Neuron (in vitro differentiated cells): ENCODE results near the gene PI16.

Source experiments
- H2AFZ ChIP-seq: one replicate; pipeline ENCODE4 v1.6.1; 2013; ENCODE audit warnings: low read depth, mild to moderate bottlenecking, inconsistent platforms, low read length, moderate library complexity
- H3K27me3 ChIP-seq: one replicate; pipeline ENCODE4 v1.6.1; 2013; ENCODE audit warnings: low read length; ENCODE audit not compliant: insufficient read depth
- H3K36me3 ChIP-seq: one replicate; pipeline ENCODE4 v1.6.1; 2013; ENCODE audit warnings: low read length; ENCODE audit not compliant: insufficient read depth
- H3K4me1 ChIP-seq: one replicate; pipeline ENCODE4 v1.6.1; 2013; ENCODE audit warnings: low read length; ENCODE audit not compliant: insufficient read depth
- H3K4me3 ChIP-seq: 2 replicates; pipeline ENCODE4 v1.5.1; 2013; ENCODE audit warnings: mild to moderate bottlenecking, low read length, moderate library complexity
- H3K9me3 ChIP-seq: one replicate; pipeline ENCODE4 v1.6.1; 2013; ENCODE audit warnings: low read length

Gene PI16

GRCh38 chr6:36976931-36977330, 22.4 kb downstream of the PI16 start:
- Histone ChIP-seq H2AFZ (no peak overlapping the region), H3K4me3 (no peak overlapping the region), H3K27me3 (no peaks in the 10 kb centered on the region), H3K36me3 (peaks cover 70% of the 10 kb centered on the region), H3K9me3 (no peaks in the 10 kb centered on the region), H3K4me1 (no peaks in the 10 kb centered on the region)

DNA sequence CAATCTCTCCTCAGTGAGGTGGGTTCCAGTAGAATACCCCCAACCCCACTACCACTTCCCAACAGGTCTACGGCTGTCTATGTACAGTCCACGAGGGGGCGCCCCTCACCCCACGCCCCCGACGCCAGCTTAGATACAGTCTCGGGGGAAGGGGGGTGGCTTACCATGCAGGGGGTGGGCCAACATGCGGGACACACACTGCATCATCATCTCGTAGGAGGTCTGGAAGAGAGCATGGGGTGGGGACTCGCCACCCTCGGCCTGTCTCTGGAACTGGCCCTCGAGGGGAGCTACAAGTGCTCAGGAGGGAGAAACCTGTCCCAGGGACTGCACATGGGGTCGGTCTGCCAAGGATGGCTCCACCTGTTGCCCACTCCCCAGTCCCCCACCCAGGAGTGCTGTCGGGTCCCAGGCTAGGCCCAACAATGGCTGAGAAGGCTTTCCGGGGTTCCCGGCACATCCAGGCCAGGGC, 23.0 kb downstream of the PI16 start:
- peaks cover 64% of the 10 kb centered on the region for H3K36me3 ChIP-seq
- no peaks in the 10 kb centered on the region for H3K27me3 ChIP-seq
- no peak overlapping the region for H3K4me3 ChIP-seq
- no peaks in the 10 kb centered on the region for H3K9me3 ChIP-seq
- H3K4me1 ChIP-seq, result no peaks in the 10 kb centered on the region
- H2AFZ ChIP-seq, result no peak overlapping the region

DNA sequence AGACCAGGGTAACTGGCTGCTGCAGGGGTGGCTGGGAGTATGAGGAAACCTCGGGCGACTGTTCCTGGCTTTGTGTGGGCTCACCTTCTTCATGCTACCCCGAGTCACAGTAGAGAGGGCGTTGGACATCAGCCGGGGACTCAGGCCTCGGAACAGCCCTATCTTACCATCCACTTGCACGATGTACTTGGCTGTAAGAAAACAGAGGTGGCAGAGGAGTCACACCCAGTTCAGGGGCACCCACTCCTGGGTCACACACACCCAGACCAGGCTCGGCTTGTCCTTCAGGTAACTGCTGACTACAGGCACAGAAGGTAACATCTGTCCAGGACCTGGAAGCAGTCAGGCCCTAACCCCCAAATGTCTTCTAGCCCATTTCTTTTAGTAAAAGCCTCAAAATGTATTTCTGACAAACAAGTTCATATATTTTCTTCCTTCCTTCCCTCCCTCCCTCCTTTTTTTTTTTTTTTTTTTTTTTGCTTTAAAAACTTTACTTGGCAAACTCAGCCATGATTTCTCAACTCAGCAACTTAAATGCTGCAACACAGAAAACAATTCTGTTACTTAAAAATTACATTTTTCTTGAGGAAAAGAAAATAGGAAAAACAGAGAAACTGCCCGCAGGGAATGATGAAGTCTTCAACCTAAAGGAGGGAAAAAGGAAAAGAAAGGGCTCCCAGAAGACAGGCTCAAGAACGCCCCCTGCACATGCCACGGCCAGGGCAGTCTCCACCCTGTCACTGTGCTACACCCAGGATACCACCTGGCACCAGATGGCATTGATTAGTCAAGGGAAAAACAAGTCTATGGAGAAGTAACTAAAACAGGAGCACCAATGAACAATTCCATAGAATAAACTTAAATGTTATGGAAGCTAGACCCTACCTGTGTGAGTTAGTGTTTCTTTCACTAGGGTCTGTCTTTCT, 24.1 kb downstream of the PI16 start:
- H3K27me3 ChIP-seq, result no peaks in the 10 kb centered on the region
- H3K4me1 ChIP-seq, result no peaks in the 10 kb centered on the region
- H3K4me3 ChIP-seq, result no peak overlapping the region
- H2AFZ ChIP-seq, result no peak overlapping the region
- H3K36me3 ChIP-seq, result peaks cover 53% of the 10 kb centered on the region
- no peaks in the 10 kb centered on the region for H3K9me3 ChIP-seq

GRCh38 chr6:36979347-36979742, 24.8 kb downstream of the PI16 start:
- Histone ChIP-seq H3K4me3 (no peak overlapping the region), H3K4me1 (peaks cover 5% of the 10 kb centered on the region), H3K27me3 (no peaks in the 10 kb centered on the region), H3K9me3 (no peaks in the 10 kb centered on the region), H3K36me3 (peaks cover 48% of the 10 kb centered on the region), H2AFZ (no peak overlapping the region)

- Histone ChIP-seq H3K4me1 (peaks cover 11% of the 10 kb centered on the region), H3K36me3 (peaks cover 40% of the 10 kb centered on the region), H3K4me3 (no peak overlapping the region), H3K27me3 (no peaks in the 10 kb centered on the region), H2AFZ (no peak overlapping the region), H3K9me3 (no peaks in the 10 kb centered on the region)
Observed at GRCh38 chr6:36980129-36980528, 25.6 kb downstream of the PI16 start.

DNA sequence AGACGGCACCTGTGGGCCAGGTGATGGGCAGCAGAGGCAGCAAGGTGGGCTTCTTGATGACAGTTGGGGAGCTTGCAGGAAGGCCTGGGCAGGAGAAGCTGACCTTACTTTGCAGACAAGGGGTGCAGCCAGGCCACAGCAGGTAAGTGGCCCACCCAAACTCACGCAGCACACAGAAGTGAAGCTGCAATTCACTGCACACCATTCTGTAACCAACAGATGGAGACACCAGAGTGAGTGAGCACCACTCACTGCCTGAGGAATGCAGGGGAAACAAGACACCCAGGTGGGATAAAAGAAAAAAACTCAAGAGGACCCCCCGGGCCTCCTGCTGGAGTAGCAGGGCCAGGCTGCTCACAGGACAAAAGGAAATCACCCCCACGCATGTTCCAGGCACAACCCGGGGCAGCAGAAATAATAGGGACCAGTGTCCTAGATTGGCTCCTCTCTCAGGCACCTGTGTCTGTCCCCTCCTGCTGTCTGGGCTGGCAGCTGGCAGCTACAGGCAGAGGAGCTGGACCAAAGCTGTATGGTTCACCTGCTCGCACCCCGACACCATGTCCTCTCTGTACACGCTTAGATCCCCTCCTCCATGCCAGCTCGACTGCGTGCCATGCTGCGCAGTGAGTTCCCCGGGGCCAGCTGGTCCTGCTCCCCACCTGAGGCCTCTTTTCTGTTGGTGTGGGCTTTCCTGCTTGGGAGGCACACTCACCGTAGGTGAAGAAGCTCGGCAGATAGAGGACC, 26.5 kb downstream of the PI16 start:
- Histone ChIP-seq H2AFZ (no peak overlapping the region), H3K9me3 (no peaks in the 10 kb centered on the region), H3K4me1 (peaks cover 11% of the 10 kb centered on the region), H3K36me3 (peaks cover 31% of the 10 kb centered on the region), H3K27me3 (no peaks in the 10 kb centered on the region), H3K4me3 (no peak overlapping the region)

- H3K27me3 ChIP-seq, result no peaks in the 10 kb centered on the region
- H3K4me3 ChIP-seq, result no peak overlapping the region
- no peak overlapping the region for H2AFZ ChIP-seq
- no peaks in the 10 kb centered on the region for H3K9me3 ChIP-seq
- peaks cover 21% of the 10 kb centered on the region for H3K4me1 ChIP-seq
- peaks cover 6% of the 10 kb centered on the region for H3K36me3 ChIP-seq
Observed at GRCh38 chr6:36983538-36983937, 29.0 kb downstream of the PI16 start.

DNA sequence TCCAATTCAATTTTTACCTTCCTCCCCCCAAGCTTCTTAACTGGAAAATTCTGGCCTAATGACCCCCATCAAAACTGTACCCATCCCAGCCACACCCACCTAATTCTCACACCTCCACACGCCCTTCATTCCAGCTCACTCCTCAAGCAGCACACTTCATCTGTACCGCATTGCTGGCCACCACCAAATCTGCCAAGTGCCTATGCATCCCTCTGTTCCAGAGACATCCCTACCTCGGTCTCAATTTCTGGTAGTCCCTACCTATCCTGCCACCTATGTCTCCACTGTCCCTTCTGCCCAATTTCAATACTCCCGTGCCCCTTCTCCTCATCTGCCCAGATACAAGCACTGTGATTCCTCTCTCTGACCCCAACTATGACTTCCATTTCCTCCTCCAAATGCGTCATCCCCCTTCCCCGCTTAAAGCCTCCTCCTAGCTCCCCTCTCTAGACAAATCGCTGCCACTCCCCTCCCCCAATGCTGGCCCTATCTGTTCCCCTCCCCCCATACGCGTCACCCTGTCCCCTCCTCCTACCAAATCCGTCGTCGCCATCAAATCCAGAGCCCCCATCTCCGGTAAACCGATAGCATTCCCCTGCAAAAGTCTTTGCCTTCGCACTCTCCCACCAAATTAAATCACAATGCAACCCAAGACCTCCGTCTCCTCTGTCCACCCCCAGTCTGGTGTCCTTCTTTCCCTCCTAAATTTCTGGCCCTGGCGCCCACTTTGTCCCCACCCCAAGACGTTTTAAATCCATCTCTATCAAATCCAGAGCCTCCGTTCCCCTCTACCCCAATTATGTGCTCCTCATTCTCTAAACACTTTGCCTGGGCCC, 30.3 kb downstream of the PI16 start:
- no peaks in the 10 kb centered on the region for H3K27me3 ChIP-seq
- peaks cover 6% of the 10 kb centered on the region for H3K36me3 ChIP-seq
- peak overlapping the region; percentile 95 for H3K4me3 ChIP-seq
- H3K4me1 ChIP-seq, result peaks cover 21% of the 10 kb centered on the region
- no peaks in the 10 kb centered on the region for H3K9me3 ChIP-seq
- H2AFZ ChIP-seq, result no peak overlapping the region

DNA sequence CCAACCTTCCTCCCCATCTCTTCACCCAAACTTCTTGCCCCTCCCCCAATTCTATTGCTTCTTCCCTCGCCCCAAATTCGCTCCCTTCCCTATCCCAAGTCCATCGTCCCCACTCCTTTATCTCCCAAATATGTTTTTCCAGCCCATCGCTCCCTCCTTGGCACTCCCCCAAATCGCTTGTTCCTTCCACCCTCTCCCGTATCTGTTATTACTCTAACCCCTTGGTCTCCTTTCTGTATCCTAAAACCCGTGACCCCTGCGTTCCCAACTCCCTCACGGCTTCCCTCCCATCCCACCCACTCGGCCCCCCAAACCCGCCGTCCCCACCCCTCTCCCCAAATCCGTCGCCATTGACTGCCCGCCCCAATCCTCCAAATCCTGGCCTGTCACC, 30.9 kb downstream of the PI16 start:
- H3K4me3 ChIP-seq, result peak overlapping the region; percentile 95
- H3K4me1 ChIP-seq, result peaks cover 21% of the 10 kb centered on the region
- H3K9me3 ChIP-seq, result no peaks in the 10 kb centered on the region
- peak overlapping the region; percentile 59 for H2AFZ ChIP-seq
- peaks cover 6% of the 10 kb centered on the region for H3K36me3 ChIP-seq
- H3K27me3 ChIP-seq, result no peaks in the 10 kb centered on the region

DNA sequence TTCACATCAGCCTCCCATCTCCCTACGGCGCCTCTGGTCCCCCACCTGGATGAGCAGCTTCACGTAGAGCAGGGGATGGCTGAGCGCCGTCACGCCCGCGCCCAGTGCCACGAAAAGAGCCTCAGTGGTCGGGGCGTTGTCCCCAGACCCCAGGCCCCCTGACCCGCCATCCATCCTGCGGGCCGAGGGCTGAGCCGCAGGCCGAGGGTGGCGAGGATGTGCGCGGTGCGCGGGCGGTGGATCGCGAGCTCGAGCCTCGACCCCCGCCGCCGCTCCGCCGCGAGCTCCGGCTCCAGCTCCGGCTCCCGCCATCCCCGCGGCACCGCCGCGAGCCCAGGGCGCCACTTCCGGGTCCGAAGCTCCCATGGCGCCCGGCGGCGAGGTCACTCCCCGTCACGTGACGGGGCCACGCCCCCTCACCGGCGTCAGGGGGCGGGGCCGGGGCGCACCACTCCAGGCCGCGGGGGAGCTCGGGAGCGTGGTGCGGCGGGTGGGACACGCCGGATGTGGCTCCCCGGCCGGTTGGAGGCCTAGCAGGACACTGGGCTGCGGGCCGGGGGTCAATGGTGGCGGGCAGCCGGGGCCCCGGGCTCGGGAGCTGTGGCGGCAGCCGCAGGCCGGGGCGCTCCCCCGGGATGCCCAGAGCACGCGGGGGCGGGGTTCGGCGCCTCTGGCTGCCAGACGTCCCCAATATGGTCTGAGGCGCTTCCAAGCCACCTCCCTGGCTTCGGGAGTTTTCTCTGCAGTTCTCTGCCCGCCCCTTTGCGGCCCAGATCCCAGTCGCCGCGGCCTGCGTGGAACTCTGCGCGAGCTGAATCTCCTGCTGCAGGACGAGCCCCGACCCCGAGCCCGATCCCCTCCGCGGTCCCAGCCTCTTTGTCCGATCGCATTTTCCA, 31.5 kb downstream of the PI16 start, which contains the start of gene MTCH1:
TSS of gene MTCH1 (minus strand) at position 389 of the 896 bp plus-strand sequence. CDS start at position 366, 23 bp downstream.
- Histone ChIP-seq H3K36me3 (no peaks in the 10 kb centered on the region), H3K27me3 (no peaks in the 10 kb centered on the region), H2AFZ (peak within 1 kb of the TSS; percentile 59), H3K4me1 (peaks cover 21% of the 10 kb centered on the region), H3K4me3 (peak within 1 kb of the TSS; percentile 95), H3K9me3 (no peaks in the 10 kb centered on the region)

GRCh38 chr6:36986704-36987047, 32.1 kb downstream of the PI16 start:
- Histone ChIP-seq H3K4me1 (peaks cover 21% of the 10 kb centered on the region), H3K9me3 (no peaks in the 10 kb centered on the region), H3K27me3 (no peaks in the 10 kb centered on the region), H3K4me3 (peak overlapping the region; percentile 95), H2AFZ (peak overlapping the region; percentile 59), H3K36me3 (no peaks in the 10 kb centered on the region)

GRCh38 chr6:36989264-36989663, 34.7 kb downstream of the PI16 start:
- Histone ChIP-seq H3K27me3 (no peaks in the 10 kb centered on the region), H3K9me3 (no peaks in the 10 kb centered on the region), H3K36me3 (no peaks in the 10 kb centered on the region), H3K4me1 (peaks cover 17% of the 10 kb centered on the region), H3K4me3 (no peak overlapping the region), H2AFZ (no peak overlapping the region)
